Inflammatory macrophage treated with lipopolysaccharide for 1 hour (primary cell): ENCODE results near the gene PAPOLB.

ENCODE experiments used
- DNase-seq, 2 donors: peaks; one replicate each; pipeline ENCODE4 v3.0.0-alpha.2; 2020 to 2022

Gene PAPOLB

DNA sequence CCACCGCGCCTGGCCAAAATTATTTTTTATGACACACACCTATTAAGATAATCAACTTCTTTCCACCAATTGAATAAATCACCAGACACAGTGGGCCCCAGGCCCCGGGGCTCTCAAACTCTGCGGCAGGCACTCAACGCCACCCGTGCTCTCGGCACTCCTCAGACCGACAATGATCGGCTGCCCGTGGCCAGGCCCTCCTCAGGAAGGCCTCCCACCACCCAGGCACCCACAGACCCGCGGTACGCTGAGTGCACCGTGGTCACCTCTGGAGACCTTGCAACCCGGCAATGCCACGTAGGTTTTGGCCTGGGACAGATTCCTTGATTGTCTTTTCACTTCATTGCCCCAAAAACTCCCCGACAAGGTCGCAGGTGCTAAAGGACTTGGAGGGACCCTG, 14.8 kb upstream of the PAPOLB start:
- no peak for DNase-seq

DNA sequence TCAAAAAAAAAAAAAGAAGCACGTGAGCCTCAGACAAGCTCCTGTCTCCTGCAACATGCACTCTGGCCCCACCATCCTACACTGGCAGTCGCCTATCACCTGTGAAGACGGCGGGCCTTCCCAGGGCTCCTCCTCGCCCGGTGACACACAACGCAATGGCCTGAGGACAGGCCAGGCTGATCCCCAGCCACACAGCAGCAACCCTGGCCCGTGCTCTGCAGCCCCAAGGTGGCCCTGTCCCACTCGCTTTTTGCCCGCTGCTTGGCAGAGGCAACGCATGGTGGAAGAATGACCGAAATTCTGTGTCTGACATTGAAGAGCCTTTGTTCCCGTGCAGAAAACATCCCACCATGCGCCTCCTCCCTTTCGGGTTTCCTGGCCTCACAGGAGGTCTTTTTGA, 13.6 kb upstream of the PAPOLB start:
- no peak for DNase-seq

DNA sequence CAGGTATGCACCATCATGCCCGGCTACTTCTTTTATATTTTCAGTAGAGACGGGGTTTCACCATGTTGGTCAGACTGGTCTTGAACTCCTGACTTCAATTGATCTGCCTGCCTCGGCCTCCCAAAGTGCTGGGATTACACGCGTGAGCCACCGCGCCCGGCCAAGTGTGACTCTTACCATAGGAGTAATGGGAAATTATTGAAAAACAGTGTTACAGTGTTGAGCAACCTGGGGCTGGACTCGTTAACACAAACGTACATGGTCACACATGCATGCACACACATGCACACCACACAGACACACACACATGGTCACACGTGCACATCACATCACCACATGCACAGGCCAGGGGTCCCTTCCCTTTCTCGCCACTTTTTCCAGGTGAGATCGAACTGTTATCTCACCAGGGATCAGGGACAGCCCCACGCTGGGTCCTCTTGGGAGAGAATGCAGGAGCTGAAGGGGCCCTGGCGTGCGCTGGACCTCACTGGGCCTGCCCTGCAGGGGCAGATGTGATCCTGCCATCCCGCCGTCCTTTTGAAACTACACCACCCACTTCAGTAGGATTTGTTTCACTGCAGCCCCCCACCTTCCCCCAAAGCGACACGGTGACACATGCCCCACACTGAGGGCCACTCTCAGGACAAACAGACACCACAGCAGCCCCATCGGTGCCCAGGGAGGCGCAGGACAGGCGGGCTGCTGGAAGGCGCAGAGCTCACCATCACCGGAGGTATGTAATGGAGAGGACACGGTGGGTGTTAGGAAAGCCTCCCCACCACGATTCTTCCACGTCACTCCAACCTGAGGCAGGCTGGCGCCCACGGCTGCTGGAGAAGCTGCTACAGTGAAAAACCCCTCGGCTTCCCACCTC, 11.5 kb upstream of the PAPOLB start:
- DNase-seq: no peak

DNA sequence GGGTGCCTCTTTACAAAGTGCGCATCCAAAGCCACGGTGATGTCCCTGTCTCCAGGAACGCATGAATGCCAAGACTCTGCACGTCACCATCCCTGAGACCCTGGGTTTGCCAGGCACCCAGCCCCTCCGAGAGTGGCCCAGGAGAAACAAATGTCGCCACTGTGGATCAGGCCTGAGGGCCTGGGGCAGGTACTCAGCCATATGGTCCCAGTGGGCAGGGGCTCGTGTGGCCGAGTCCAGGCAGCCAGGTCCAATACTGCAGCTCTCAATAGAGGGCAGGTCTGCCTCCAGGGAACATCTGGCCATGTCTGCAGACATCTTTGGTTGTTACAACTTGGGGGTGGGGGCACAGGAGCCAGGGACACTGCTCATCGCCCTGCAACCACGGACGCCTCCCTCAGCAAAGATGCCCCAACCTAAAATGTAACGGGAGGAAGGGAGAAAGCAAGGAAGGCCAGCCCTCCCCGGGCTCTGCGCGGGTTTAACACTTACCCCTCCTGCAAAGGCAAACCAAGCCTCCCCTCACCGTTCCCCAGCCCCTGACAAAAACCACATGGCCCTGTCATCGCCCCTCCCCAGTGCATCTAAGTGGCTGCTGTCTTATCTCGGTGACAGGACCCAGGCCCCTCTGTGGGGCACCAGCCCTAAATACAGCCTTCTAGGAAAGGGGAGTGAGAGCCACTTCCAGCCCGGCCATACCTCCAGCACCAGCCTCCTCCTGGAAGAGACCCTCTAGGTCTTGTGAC, 10.3 kb upstream of the PAPOLB start:
- no peak for DNase-seq

DNA sequence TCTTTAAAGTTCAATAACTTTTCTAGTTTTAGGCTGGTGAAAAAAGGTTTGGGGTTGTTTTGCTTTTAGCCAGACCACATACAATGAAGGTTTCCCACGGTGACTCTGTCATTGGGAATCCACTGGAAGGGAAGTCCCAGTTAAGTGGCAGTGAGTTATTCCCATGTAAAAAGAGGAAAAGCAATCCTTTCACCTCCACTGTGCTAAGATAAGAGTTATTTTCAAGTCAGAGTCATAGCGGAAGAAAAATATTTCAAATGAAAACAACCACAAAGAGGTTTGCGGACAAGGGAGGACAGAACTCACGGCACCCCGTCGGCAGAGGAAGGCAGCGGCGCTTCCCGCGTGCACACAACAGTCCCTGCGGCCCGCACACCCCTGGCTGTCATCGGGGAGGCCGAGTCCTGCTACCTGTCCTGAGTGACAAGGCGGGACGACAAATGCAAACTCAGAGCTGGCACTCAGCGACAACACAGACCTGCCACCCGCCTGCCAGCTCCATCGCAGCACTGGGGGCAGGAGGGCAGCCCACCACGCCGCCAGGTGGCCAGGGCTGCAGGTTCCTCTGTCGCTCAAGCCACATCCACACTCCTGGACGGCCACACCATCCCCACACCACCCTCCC, 9.3 kb upstream of the PAPOLB start:
- peak in 1 of 2 donors; percentile 8 for DNase-seq

DNA sequence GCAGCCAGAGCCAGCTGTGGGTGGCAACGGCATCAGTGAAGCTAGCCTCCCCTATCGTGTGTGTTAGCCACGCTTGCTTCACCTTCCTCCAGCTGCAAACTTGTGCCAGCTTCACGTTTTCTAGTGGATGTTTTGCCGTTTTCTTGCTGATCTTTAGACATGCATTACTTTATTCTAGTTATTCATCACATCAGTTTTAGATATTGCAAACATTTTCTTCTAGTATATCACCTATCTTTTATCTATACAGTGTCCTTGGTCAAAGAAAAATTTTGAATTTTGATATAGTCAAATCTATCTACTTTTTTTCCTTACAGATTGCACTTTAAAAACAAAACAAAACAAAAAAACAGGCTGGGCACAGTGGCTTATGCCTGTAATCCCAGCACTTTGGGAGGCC, 6.7 kb upstream of the PAPOLB start:
- no peak for DNase-seq

DNA sequence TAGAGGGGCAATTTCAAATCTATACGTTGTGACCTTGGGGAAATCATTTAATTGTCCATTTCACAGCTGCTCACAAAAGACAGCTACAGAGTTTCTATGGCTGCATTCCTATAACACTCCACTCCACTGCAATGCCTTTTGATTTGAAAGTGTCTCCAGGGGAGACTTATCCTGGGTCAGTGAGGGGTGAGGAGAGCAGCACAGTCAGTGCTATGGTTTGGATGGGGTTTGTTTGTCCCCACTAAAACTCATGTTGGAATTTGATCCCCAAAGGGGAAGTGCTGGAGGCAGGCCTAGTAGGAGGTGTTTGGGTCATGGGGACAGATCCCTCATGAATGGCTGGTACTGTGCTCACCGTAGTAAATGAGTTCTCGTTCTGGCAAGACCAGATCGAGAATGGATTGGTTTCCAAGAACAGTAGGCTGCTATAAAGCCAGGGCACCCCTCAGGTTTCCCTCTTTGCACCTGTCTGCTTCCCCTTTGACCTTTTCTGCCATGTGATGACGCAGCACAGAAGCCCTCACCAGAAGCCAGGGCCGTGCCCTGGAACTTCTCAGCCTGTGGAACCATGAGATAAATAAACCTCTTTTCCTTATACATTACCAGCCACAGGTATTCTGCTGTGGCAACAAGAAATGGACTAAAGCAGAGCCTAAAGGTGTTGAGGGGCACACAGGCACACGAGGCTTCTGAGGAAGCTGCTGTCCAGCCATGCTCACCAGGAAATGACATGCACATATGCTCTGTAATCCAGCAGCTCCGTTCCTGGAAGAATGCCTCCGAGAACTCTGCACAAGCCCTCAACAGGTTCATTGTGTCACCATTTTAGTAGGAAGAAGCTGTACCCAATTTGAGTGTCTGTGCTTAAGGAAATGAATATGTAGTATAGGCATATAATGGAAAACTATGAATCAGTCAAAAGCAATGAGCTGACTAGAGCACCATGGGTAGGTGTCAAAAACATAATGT, 5.0 kb upstream of the PAPOLB start:
- DNase-seq: no peak

DNA sequence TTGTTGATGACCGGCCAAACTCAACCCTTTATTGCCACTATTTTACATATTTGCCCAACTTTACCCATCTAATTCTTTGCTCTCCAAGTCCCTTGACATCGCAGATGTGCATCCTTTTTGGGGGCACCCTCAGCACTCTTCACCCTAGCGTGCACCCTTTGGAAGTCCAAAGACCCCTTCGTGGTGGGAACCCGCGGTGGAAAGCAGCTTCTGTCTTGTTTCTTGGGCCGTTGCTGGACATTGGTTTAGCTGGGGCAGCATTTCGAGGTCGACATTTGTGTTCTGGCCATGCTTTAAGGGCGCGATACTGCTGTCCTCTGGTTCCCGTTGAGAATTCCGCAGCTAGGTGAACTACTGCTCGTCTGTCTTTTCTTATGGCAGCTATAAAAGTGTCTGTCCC, 326 bp upstream of the PAPOLB start:
- no peak for DNase-seq

DNA sequence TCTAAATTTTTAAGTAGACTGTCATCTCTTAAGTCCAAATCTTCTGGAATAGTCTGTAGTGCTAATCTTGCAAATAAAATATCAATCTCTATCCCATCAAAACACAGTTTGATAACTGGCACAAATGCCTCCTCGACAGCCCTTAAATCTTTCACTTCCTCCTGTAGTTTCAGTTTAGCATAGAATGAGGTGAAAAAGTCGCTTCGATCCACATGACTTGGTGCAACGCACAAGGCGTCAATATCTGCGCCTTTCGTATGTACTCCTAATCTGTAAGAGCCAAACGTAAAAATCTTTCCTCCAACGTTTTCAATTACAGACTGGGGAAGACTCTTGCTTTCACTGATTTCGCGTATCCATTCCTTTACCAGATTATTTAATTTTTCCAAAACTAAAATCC, 603 bp downstream of the PAPOLB start:
- no peak for DNase-seq

DNA sequence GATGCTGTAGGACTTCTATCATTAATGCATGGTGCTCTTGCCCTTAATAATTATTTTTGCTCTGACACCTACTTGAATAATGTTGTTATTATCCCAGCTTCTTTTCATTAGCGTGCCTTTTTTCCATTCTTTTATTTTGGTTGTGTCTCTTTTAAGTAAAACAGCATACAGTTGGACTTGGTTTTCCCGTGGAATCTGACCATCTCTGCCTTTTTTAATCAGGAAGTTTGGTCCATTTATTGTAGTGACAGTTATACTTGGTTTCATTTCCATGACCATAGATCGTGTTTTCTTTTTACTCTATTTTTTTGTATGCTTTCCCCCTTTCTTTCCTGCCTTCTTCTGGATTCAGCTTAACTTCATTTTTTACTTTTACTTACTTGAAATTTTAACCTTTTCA, 4.6 kb downstream of the PAPOLB start:
- DNase-seq: no peak

DNA sequence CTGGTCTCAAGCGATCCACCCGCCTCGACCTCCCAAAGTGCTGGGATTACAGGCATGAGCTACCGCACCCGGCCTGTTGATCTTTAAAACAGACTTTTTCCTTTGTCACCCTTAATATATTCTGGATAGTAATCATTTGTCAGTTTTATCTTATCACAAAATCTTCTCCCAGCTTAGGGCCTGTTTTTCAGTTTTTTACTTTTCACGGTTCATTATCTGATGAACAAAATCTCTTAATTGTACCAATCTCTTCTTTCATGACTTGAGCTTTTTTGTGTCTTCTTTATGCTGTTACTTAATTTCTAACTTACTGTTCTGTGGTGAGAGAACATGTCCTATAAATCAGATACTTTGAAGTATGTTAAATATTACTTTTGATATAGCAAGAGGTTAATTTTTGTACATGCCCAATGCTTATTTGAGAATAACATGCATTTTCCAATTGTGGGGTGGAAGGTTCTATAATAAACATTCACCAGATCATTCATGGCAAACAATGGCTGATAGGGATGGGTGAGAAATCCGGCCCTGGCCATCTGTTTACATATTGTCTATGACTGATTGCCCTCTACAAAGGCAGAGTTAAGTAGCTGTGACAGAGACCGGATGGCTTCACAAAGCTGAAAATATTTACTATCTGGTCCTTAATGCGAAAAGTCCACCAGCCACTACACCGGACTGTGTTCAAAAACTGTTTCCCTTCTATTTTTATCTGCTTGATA, 5.3 kb downstream of the PAPOLB start:
- DNase-seq: no peak

DNA sequence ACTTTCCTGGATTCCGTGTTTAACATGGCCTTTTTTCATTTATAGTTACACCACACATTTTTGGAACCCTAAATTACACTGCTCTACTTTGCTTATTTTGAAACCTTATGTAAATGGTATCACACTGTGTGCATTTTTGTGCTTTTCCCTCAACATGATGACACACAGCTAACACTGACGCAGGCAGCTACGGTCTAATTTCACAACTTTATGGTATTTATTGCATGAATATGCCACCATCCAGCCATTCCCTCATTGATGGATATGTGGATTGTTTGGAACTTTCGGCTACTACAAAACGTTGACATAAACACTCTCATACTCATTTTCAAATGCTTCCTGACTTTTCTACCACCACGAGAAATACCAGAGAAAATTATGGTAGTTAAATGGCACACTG, 6.9 kb downstream of the PAPOLB start:
- no peak for DNase-seq

DNA sequence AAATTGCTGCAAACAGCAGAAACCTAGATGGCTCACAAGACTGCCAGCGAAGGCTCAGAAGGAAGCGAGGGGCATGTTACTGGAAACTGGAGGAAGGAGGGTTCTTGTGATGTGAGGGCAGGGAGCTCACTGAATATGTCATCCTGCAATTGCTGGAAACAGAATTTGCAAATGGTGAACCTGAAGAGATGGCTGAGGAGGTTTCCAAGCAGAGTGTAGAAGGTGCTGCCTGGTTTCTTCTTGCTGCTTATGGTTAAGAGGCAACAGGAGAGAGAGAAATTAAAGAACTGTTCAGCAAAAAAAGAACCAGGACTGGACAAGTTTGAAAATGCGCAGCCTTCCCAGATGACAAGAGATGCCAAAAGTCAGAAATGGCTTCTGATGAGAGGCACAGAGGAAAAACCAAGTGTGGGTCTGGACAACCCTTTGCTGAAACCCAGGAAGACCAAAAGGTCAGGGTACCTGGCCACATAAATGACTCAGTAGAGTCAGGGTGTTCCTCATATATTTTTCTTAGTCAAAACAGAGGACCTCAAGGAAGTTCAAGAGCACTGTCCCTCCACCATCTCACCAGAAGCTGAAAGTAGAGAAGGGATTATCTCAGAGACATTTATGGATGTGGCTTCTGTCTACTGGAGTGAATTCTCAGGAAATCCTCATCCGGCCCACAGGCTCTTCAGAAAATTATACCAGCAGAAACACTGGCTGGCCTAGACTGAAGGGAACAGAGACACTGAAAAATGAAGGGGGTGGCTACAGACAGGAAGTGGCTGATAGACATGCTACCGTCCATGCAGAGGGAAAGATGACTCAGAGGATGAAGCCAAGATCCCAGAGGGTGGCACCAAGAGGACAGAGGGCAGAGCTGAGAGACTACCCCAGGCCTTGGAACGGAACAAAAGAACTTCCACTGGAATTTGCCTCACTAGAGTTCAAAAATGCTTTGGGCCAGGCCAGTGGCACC, 10.1 kb downstream of the PAPOLB start:
- no peak for DNase-seq

DNA sequence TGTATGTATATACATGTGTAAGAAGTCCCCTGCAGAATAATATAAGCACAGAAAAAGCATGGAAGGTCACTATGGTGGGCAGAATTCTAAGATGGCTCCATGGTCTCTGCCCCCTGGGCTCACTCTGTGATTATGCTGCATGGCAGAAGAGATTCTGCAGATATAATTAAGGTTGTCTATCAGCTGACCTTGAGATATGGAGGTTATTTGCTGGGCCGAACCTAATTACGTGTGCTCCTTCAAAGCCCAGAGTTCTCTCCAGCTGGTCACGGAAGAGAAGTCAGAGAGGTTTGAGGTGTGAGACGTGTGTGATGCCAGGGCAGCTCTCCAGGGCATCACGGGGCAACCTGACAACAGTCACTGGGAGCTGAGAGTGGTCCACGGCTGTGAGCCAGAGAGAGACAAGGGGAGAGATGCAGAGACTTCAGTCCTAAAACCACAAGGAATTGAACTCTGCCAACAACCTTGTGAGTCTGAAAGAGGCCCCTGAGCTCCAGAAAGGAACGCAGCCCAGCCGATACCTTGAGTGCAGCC, 11.5 kb downstream of the PAPOLB start:
- no peak for DNase-seq

DNA sequence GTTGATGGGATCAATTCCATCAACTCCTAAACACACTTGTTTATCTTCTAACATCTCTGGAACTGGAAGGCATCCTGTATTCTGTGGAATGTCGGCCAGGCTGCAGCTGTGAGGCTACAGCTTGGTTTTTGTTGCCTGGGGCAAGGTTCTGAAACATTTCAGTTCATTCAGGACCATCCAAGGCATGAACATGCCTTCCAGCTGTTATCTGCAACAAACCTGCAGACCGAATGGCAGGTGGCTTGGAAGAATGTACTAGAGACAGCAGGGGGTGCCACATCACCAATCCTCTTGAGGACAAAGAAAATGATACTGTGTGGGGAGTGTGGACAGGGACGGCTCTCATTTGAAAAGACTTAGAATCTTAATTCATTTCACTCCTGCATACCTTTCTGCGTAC, 12.4 kb downstream of the PAPOLB start:
- DNase-seq: no peak

DNA sequence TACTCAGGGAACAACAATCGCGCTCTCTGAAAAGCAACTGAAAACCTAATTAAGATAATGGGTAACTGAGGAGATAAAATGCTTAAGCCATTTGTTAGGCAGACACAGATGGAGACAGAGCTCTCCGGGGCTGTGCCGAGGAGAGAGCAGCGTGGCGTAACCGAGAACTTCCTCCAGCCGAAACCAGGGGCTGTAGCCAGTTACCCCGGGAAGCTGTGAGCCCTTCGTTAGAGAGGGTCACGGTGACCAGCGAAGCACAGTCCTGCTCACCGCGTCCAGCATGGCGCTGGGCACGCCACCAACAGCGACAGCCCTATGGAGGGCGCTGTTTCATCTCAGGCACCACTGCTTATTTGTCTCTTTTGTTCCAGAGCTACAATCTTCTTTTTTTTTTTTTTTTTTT, 16.1 kb downstream of the PAPOLB start:
- peak in 1 of 2 donors; percentile 1 for DNase-seq

DNA sequence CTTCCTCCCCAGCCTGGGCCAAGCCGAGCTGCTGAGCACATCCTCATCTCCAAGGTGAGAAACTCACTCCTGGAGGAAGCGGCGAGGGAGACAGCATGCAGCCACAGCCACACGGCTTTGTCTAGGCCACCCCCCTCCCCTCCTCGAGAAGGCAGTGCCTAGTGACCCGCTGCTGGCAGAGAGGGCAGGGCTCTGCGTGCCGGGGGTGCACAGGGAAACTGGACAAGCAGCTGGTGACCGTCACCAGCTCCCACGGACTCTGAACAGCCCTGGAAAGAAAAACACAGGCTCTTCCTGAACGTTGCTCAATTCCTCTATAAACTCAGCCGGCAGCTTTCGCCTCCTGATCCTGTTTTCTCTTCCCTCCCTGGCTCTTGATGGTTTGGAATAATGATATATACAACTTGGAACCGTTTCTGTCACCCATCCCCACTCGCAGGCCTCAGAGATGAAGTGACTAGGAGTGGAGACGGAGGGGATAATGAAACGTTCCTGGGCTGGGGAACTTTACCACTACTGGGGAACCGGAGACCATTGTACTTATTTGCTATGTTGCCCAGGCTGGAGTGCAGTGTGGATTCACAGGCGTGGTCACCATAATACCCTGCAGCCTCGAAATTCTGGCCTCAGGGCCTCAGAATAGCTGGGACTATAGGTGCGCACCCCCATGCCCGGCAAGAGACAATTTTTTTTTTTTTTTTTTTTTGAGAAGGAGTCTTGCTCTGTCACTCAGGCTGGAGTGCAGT, 19.3 kb downstream of the PAPOLB start:
- DNase-seq: no peak

DNA sequence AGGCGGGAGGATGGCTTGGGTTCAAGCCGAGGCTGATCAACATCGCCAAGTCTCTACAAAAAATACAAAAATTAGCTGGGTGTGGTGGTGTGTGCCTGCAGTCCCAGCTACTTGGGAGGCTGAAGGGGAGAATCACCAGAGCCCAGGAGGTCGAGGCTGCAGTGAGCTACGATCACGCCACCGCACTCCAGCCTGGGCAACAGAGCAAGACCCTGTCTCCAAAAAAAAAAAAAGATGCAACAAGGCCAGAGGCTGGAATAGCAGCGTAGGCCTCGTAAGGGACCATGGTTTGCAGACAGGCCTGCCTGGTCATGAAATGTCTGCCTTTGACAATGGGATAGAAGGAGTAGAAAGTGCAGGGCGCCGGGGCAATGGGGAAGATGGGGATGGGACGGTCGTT, 20.0 kb downstream of the PAPOLB start:
- no peak for DNase-seq

DNA sequence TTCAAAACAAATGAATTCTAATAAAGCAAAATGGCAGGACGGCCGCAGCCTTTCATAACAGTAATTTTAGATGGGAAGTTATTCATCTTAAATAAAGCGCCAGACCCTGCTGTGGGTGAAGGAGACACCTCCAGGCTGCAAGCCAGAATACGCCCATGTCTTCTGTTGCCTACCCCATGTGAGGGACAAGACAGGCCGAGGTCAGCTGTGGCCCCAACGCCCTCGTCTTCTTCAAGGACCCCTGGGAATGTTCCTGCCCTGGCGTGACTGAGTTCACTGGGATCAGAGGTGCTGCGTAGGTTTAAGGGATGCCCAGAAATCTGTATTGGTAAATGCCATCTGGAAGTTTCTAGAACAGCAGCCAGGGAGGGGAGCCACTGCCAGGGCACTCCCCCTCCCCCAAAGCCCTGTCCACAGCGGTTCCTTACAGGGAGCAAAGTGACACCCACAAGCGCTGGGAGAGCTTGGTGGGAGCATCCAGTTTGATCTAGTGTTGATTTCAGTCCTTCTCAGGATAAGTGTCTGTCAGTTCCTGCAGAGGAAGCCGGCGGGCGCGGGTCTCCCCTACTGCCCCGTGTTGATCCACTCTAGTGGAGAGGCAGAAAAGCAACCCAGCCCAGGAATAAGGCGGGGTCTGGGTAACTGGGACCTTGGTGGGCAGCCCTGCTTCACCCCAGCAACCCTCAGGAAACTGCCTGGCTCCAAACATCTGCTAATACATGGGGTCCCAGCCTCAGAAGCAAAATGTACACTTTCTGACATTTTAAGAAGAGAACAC, 20.6 kb downstream of the PAPOLB start:
- no peak for DNase-seq
